ENCODE data around the gene SHC2.
"Not testable (repeated sequence)": the region's sequence is repeated elsewhere in the genome, so short reads cannot be mapped to it uniquely, and the experiment has no call there.

Gene SHC2

GRCh38 chr19:492091-492531, 31.3 kb upstream of the SHC2 start:
- in situ Hi-C loops (cut with MboI; ENCODE audit: low sequenced_read_pairs), result no loop called here

- in situ Hi-C loops (cut with MboI; ENCODE audit: low sequenced_read_pairs), result no loop called here
Observed at GRCh38 chr19:491146-491741, 30.4 kb upstream of the SHC2 start.

DNA sequence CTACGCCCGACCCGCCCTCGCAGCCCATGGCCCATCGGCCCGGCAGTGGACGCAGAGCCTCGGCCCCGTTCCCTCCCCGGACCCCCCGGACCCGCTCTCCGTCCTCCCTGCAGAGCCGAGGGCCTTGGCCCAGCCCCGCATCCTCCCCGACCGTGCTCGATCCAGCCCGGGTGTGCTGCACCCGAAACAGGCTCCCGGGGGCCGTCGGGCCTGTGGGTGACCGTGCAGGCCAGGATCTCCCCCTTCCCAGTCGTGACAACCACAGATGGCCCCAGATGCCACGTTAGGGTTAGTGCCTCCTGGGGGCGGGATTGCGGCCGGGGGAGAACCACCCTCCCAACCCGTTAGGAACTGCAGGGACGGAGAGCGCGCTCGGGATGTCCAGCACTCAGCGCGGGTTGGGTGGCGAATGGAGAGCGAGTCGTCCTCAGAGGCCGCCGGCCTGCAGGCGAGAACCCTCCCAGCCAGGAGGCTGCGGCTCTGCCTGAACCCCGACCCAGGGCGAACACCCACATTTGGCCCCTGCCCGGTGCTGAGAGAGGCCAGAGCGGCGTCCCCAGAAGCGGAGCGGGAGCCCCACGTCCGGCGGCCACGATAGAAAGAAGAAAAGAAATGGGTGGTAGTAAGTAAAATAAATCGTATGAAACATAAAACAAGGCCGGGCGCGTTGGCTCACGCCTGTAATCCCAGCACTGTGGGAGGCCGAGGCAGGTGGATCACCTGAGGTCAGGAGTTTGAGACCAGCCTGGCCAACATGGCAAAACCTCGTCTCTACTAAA, 28.8 kb upstream of the SHC2 start:
- in situ Hi-C loops (cut with MboI; ENCODE audit: low sequenced_read_pairs), result no loop called here

- in situ Hi-C loops (cut with MboI; ENCODE audit: low sequenced_read_pairs), result no loop called here
Observed at GRCh38 chr19:488505-489417, 27.9 kb upstream of the SHC2 start.

- in situ Hi-C loops (cut with MboI; ENCODE audit: low sequenced_read_pairs), result no loop called here
Observed at GRCh38 chr19:485583-486236, 24.9 kb upstream of the SHC2 start.

DNA sequence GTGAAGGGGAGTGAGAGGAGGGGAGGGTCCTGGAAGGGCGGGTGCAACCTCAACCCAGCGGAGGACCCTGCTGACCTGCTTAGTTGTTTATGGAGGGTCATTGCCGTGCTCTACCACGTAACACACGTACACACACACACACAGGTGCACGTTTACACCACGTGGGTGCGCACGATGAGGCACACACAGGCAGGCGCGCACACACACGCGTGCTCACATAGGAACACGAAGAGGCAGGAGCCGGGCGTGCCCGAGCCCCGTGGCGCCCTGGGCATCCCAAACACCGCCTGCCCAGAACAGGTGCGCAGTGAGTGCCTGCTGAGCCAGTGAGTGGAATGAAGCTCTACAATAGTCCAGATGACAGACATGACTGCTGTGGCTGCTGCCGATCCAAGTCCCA, 24.2 kb upstream of the SHC2 start:
- in situ Hi-C loops (cut with MboI; ENCODE audit: low sequenced_read_pairs), result no loop called here

GRCh38 chr19:484494-484893, 23.7 kb upstream of the SHC2 start:
- in situ Hi-C loops (cut with MboI; ENCODE audit: low sequenced_read_pairs), result no loop called here

GRCh38 chr19:483332-484072, 22.7 kb upstream of the SHC2 start:
- in situ Hi-C loops (cut with MboI; ENCODE audit: low sequenced_read_pairs), result no loop called here

- in situ Hi-C loops (cut with MboI; ENCODE audit: low sequenced_read_pairs), result no loop called here
Observed at GRCh38 chr19:482186-483041, 21.6 kb upstream of the SHC2 start.

- in situ Hi-C loops (cut with MboI; ENCODE audit: low sequenced_read_pairs), result not testable (repeated sequence)
Observed at GRCh38 chr19:481100-481499, 20.3 kb upstream of the SHC2 start.

- in situ Hi-C loops (cut with MboI; ENCODE audit: low sequenced_read_pairs), result no loop called here
Observed at GRCh38 chr19:480016-480855, 19.4 kb upstream of the SHC2 start.

GRCh38 chr19:478976-479375, 18.1 kb upstream of the SHC2 start:
- in situ Hi-C loops (cut with MboI; ENCODE audit: low sequenced_read_pairs), result no loop called here

GRCh38 chr19:478236-478903, 17.5 kb upstream of the SHC2 start:
- in situ Hi-C loops (cut with MboI; ENCODE audit: low sequenced_read_pairs), result no loop called here

GRCh38 chr19:475360-475759, 14.5 kb upstream of the SHC2 start:
- in situ Hi-C loops (cut with MboI; ENCODE audit: low sequenced_read_pairs), result no loop called here

DNA sequence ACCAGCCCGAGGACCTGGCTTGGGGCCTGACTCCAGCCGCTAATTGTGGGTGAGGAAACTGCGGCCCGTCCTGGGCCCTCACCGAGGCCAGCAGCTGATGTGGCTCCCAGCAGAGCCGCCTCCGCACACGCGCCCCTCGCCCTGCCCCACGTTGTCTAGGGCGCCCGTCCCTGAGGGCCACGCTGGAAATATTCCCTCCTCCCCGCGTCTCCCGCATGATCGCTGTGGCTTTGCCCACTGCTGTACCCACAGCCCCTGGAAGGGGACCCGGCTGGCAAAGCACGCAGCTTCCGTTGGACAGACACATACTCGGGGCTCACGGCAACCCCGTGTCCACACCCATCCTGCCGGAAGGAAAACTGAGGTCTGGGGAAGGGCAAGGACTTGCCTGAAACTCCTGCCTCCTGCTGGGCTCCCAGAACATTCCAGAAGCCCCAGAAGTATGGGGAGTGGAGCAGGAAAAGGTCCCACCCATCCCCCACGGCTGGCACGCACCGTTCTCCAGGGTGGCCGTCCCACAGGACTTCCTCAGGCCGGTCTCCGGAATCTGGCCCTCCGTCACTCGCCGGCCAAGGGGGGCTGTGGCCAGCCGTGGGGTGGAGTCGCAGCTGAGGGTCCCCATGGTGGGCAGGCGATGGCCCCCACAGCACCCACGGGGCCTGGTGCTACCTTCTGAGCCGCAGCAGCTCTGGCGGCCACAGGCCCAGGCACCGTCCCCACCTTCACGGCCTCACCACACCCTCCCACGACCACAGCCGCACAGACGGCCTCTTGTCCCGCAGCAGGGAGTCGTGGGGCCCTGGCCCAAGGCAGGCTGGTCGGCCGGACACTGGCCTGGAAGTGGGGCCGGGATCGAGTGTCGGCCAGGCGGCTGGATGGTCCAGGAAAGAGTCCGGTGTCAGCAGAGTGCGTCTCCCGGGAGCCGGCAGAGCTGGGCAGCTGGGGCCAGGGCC, 13.6 kb upstream of the SHC2 start:
- in situ Hi-C loops (cut with MboI; ENCODE audit: low sequenced_read_pairs), result no loop called here

GRCh38 chr19:472005-472858, 11.4 kb upstream of the SHC2 start:
- in situ Hi-C loops (cut with MboI; ENCODE audit: low sequenced_read_pairs), result no loop called here
